Loucy (cell line): Measurements from ENCODE around the gene PGK1.
"Not testable (repeated sequence)": the region's sequence is repeated elsewhere in the genome, so short reads cannot be mapped to it uniquely, and the experiment has no call there.

ENCODE experiments used
- H2AFZ ChIP-seq: fragments of 200-600 bp; sonication (generic); 2 replicates; pipeline ENCODE4 v1.6.0; 2016; ENCODE audit warnings: antibody characterized with exemption, mild to moderate bottlenecking, low read length, moderate library complexity
- H3F3A ChIP-seq: fragments of 200-600 bp; 2 replicates; pipeline ENCODE4 v1.6.0; 2016; ENCODE audit warnings: antibody characterized with exemption, low read depth, mild to moderate bottlenecking
- H3K27me3 ChIP-seq: fragments of 200-600 bp; sonication (generic); 2 replicates; pipeline ENCODE4 v1.6.1; 2014; ENCODE audit warnings: low read length, mild to moderate bottlenecking; ENCODE audit not compliant: insufficient read depth, poor library complexity, severe bottlenecking
- H3K36me3 ChIP-seq: fragments of 200-600 bp; sonication (generic); 2 replicates; pipeline ENCODE4 v1.6.1; 2016; ENCODE audit warnings: low read length; ENCODE audit not compliant: insufficient read depth
- H3K4me1 ChIP-seq: fragments of 200-600 bp; sonication (generic); 2 replicates; pipeline ENCODE4 v1.5.1; 2014; ENCODE audit warnings: low read length, mild to moderate bottlenecking; ENCODE audit not compliant: insufficient read depth, poor library complexity, severe bottlenecking
- H3K4me2 ChIP-seq: fragments of 200-600 bp; sonication (generic); 2 replicates; pipeline ENCODE4 v1.6.0; 2014; ENCODE audit warnings: antibody characterized with exemption, low read length, low read depth, mild to moderate bottlenecking; ENCODE audit not compliant: poor library complexity, severe bottlenecking
- H3K4me3 ChIP-seq: fragments of 200-600 bp; sonication (generic); 2 replicates; pipeline ENCODE4 v1.5.1; 2014; ENCODE audit warnings: low read length, mild to moderate bottlenecking, mixed read lengths; ENCODE audit not compliant: poor library complexity, severe bottlenecking
- H3K79me2 ChIP-seq: fragments of 200-600 bp; sonication (generic); 2 replicates; pipeline ENCODE4 v1.6.1; 2014; ENCODE audit warnings: low read length; ENCODE audit not compliant: insufficient read depth
- H3K9ac ChIP-seq: fragments of 200-600 bp; sonication (generic); 2 replicates; pipeline ENCODE4 v1.6.0; 2014; ENCODE audit warnings: mild to moderate bottlenecking, low read depth, low read length, moderate library complexity; ENCODE audit not compliant: poor library complexity, severe bottlenecking
- H3K9me2 ChIP-seq: fragments of 200-600 bp; sonication (generic); replicated peaks from 2 replicates; pipeline ENCODE4 v1.6.1; 2016; ENCODE audit warnings: low read depth, low read length, mixed read lengths
- H3K9me3 ChIP-seq: fragments of 200-600 bp; sonication (generic); 2 replicates; pipeline ENCODE4 v1.6.1; 2014; ENCODE audit warnings: mild to moderate bottlenecking, antibody characterized with exemption, low read length, low read depth; ENCODE audit not compliant: insufficient read depth
- H4K20me1 ChIP-seq: fragments of 200-600 bp; sonication (generic); 2 replicates; pipeline ENCODE4 v1.6.0; 2014; ENCODE audit warnings: antibody characterized with exemption, low read length, mild to moderate bottlenecking; ENCODE audit not compliant: insufficient read depth, poor library complexity, severe bottlenecking
- CTCF ChIP-seq: fragments of 200-600 bp; sonication (generic); conservative IDR thresholded peaks from 2 replicates; pipeline ENCODE4 v1.5.1; 2014; ENCODE audit warnings: mild to moderate bottlenecking, antibody characterized with exemption, low read length
- EZH2phosphoT487 ChIP-seq: fragments of 200-600 bp; IDR thresholded peaks from 2 replicates; pipeline ENCODE4 v1.6.1; 2018; ENCODE audit warnings: antibody characterized with exemption, mild to moderate bottlenecking, moderate library complexity, borderline replicate concordance

The PGK1 gene

GRCh38 chrX:78075787-78076389 lies 28.2 kb upstream of the PGK1 start:
- no peak overlapping the region for H2AFZ ChIP-seq
- no peaks in the 10 kb centered on the region for H3K4me1 ChIP-seq
- no peaks in the 10 kb centered on the region for H3K36me3 ChIP-seq
- H3K9me2 ChIP-seq: no peaks in the 10 kb centered on the region
- H4K20me1 ChIP-seq: no peaks in the 10 kb centered on the region
- no peaks in the 10 kb centered on the region for H3K79me2 ChIP-seq
- H3K9ac ChIP-seq: no peak overlapping the region
- H3K27me3 ChIP-seq: no peaks in the 10 kb centered on the region
- no peaks in the 10 kb centered on the region for H3F3A ChIP-seq
- H3K4me2 ChIP-seq: no peak overlapping the region
- no peak for TF ChIP-seq CTCF
- TF ChIP-seq EZH2phosphoT487: no peak
- H3K4me3 ChIP-seq: no peak overlapping the region
- no peaks in the 10 kb centered on the region for H3K9me3 ChIP-seq

GRCh38 chrX:78081413-78081812 lies 22.6 kb upstream of the PGK1 start:
- not testable (repeated sequence) for H3K27me3 ChIP-seq

GRCh38 chrX:78092296-78092695 lies 11.8 kb upstream of the PGK1 start:
- Histone ChIP-seq H3K9ac (peak overlapping the region; percentile 27), H3K27me3 (no peaks in the 10 kb centered on the region), H4K20me1 (no peaks in the 10 kb centered on the region), H3K9me3 (no peaks in the 10 kb centered on the region), H2AFZ (peak overlapping the region; percentile 3; the same call in 1 of the 2 replicates), H3K4me3 (no peak overlapping the region), H3K9me2 (no peaks in the 10 kb centered on the region), H3F3A (no peaks in the 10 kb centered on the region), H3K36me3 (no peaks in the 10 kb centered on the region), H3K79me2 (no peaks in the 10 kb centered on the region), H3K4me2 (no peak overlapping the region), H3K4me1 (peaks cover 5% of the 10 kb centered on the region)
- TF ChIP-seq CTCF (peak; percentile 59), EZH2phosphoT487 (no peak)

More at GRCh38 chrX:78081413-78081812, 22.6 kb upstream of the PGK1 start:
- H3K4me3 ChIP-seq, H2AFZ ChIP-seq, H3K9ac ChIP-seq, H3K36me3 ChIP-seq, H3K4me1 ChIP-seq, H4K20me1 ChIP-seq, H3K79me2 ChIP-seq, H3K9me3 ChIP-seq, H3K9me2 ChIP-seq, H3F3A ChIP-seq, H3K4me2 ChIP-seq: not testable (repeated sequence)

GRCh38 chrX:78098108-78098507 lies 5.9 kb upstream of the PGK1 start:
- Histone ChIP-seq H3F3A (no peaks in the 10 kb centered on the region), H3K79me2 (peaks cover 5% of the 10 kb centered on the region; the same call in 1 of the 2 replicates), H3K9me2 (no peaks in the 10 kb centered on the region), H3K9ac (no peak overlapping the region), H3K9me3 (no peaks in the 10 kb centered on the region), H3K4me1 (peaks cover 14% of the 10 kb centered on the region), H3K4me2 (no peak overlapping the region), H3K36me3 (no peaks in the 10 kb centered on the region), H3K4me3 (no peak overlapping the region), H2AFZ (no peak overlapping the region), H3K27me3 (no peaks in the 10 kb centered on the region), H4K20me1 (no peaks in the 10 kb centered on the region)
- no peak for TF ChIP-seq EZH2phosphoT487
- TF ChIP-seq CTCF: no peak
